ENCODE data around the gene ETFA.

DNA sequence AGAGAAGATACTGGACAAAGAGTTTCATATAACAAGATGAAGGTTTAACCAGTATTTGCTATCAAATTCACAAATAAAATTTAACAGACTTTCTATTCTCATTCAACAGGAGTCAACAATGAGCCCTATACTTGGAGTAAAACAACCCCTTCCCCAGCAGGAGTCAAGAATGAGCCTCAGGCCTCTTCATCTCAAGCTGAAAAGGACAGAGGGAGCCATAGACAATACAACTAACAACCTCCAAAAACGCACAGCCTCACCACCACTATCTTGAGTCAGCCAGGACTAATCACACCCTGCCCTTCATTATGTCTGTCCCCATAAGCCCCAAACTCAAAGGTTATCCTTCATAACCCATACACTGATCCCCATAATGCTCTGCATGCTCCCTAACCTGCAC is 36.4 kb downstream of the ETFA start:
- TF ChIP-seq POLR2AphosphoS5 (IDR thresholded peaks at IDR 0.05), result no peak
- TF ChIP-seq, protein P1, sequence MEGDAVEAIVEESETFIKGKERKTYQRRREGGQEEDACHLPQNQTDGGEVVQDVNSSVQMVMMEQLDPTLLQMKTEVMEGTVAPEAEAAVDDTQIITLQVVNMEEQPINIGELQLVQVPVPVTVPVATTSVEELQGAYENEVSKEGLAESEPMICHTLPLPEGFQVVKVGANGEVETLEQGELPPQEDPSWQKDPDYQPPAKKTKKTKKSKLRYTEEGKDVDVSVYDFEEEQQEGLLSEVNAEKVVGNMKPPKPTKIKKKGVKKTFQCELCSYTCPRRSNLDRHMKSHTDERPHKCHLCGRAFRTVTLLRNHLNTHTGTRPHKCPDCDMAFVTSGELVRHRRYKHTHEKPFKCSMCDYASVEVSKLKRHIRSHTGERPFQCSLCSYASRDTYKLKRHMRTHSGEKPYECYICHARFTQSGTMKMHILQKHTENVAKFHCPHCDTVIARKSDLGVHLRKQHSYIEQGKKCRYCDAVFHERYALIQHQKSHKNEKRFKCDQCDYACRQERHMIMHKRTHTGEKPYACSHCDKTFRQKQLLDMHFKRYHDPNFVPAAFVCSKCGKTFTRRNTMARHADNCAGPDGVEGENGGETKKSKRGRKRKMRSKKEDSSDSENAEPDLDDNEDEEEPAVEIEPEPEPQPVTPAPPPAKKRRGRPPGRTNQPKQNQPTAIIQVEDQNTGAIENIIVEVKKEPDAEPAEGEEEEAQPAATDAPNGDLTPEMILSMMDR (IDR thresholded peaks at IDR 0.05), result no peak
